HG03064 (cell line): ENCODE data around the gene TADA3.

Experiments used
- ATAC-seq: cut with Tn5 transposase; IDR thresholded peaks from one replicate; pipeline ENCODE4 v1.9.1; 2021; ENCODE audit warnings: low read depth; ENCODE audit not compliant: unreplicated experiment

The TADA3 gene

GRCh38 chr3:9732080-9732739 lies 60.1 kb downstream of the TADA3 start:
- ATAC-seq = no peak

GRCh38 chr3:9731206-9732079 lies 60.8 kb downstream of the TADA3 start, which contains the start of gene BRPF1:
Gene BRPF1, plus strand, starts transcription at chr3:9731735. Its CDS starts 2,406 bp downstream, at chr3:9734141.
- ATAC-seq = peak; percentile 94

GRCh38 chr3:9730657-9731205 lies 61.5 kb downstream of the TADA3 start:
- peak; percentile 39 for ATAC-seq
